Tibial artery (tissue), 4 donors: Measurements from ENCODE around the gene KMT2C.
"Not testable (repeated sequence)": the region's sequence is repeated elsewhere in the genome, so short reads cannot be mapped to it uniquely, and the experiment has no call there.

Experiments
- DNase-seq, 2 donors: peaks; one replicate each; pipeline ENCODE4 v3.0.0-alpha.2; 2019
- H3K27ac ChIP-seq, 2 donors: fragments of 200-600 bp; sonication (generic) in 1 of 2; 1 replicate in 1 of 2; 2 replicates in 1 of 2; pipeline ENCODE4 v1.5.1; 2018 to 2019; ENCODE audit warnings: mild to moderate bottlenecking in 1 of 2
- H3K27me3 ChIP-seq, 2 donors: fragments of 200-600 bp; sonication (generic) in 1 of 2; one replicate each; pipeline versions ENCODE4 v1.5.1 to v1.6.0; 2016 to 2019
- H3K36me3 ChIP-seq, 3 donors: fragments of 200-600 bp; sonication (generic) in 2 of 3; one replicate each; pipeline ENCODE4 v1.5.1; 2016 to 2019; ENCODE audit warnings: mild to moderate bottlenecking in 2 of 3
- H3K4me1 ChIP-seq, 4 donors: fragments of 200-600 bp; sonication (generic) in 2 of 4; 1 replicate in 3 of 4; 2 replicates in 1 of 4; pipeline ENCODE4 v1.5.1; 2016 to 2019
- H3K4me3 ChIP-seq, 2 donors: fragments of 200-600 bp; sonication (generic) in 1 of 2; 1 replicate in 1 of 2; 2 replicates in 1 of 2; pipeline ENCODE4 v1.5.1; 2018 to 2019; ENCODE audit warnings: mild to moderate bottlenecking in 2 of 2
- H3K9me3 ChIP-seq, 3 donors: fragments of 200-600 bp; sonication (generic) in 1 of 3; one replicate each; pipeline ENCODE4 v1.5.1; 2016 to 2019
- intact Hi-C: fragments of 100-400 bp; cut with DNase I; formaldehyde crosslinking; loops from one replicate; pipeline ENCODE4 v1.15.0; 2023; ENCODE audit warnings: low total_unique reads
- TF ChIP-seq, protein P1 (sequence below), 2 experiments: fragments of 200-600 bp in 1 of 2; fragments of 450-650 bp in 1 of 2; IDR thresholded peaks; one replicate each; pipeline ENCODE4 v1.5.1; 2017 to 2019; ENCODE audit warnings: antibody characterized with exemption in 2 of 2, mild to moderate bottlenecking in 1 of 2, moderate library complexity in 1 of 2

KMT2C gene

DNA sequence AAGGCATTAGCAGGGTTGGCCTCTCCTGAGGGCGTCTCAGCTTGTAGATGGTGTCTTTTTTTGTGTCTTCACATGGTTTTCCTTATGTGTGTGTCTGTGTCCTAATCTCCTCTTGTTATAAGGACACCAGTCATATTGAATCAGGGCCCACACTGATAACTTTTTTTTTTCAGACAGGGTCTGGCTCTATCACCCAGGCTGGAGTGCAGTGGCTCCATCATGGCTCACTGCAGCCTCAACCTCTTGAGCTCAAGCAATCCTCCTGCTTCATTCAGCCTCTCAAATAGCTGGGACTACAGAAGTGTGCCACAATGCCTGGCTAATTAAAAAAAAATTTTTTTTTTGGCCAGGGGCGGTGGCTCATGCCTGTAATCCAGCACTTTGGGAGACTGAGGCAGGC, 41.3 kb upstream of the KMT2C start:
- Histone ChIP-seq H3K27me3 (peaks cover 0 to 2% of the 10 kb centered on the region in 2 donors), H3K27ac (no peak overlapping the region), H3K4me3 (no peak overlapping the region), H3K4me1 (no peaks in the 10 kb centered on the region), H3K36me3 (no peaks in the 10 kb centered on the region), H3K9me3 (no peaks in the 10 kb centered on the region)
- no peak for DNase-seq
- intact Hi-C loops: no loop called here
- TF ChIP-seq, protein P1, sequence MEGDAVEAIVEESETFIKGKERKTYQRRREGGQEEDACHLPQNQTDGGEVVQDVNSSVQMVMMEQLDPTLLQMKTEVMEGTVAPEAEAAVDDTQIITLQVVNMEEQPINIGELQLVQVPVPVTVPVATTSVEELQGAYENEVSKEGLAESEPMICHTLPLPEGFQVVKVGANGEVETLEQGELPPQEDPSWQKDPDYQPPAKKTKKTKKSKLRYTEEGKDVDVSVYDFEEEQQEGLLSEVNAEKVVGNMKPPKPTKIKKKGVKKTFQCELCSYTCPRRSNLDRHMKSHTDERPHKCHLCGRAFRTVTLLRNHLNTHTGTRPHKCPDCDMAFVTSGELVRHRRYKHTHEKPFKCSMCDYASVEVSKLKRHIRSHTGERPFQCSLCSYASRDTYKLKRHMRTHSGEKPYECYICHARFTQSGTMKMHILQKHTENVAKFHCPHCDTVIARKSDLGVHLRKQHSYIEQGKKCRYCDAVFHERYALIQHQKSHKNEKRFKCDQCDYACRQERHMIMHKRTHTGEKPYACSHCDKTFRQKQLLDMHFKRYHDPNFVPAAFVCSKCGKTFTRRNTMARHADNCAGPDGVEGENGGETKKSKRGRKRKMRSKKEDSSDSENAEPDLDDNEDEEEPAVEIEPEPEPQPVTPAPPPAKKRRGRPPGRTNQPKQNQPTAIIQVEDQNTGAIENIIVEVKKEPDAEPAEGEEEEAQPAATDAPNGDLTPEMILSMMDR (IDR thresholded peaks at IDR 0.05): no peak

DNA sequence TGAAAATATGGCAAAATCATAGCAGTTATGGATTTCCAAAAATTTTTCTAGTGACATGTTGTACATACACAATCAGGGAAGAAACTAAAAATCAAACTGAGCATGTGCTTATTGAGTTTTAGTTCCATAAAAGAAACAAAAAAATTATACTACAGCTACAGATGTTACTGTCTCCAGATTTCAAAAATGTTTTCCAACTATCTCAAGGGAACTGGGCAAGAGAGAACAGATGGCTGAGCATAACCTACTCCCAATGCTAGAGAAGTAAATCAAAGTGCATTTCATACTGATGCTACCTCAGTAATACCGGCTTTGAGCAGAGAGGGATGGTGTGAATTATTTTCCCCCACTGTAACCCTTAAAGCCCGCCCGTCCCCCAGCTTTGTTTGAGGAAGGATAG, 40.7 kb upstream of the KMT2C start:
- H3K27ac ChIP-seq: no peak overlapping the region
- H3K36me3 ChIP-seq: no peaks in the 10 kb centered on the region
- no peak overlapping the region for H3K4me3 ChIP-seq
- intact Hi-C loops: no loop called here
- H3K9me3 ChIP-seq: no peaks in the 10 kb centered on the region
- TF ChIP-seq, protein P1 (IDR thresholded peaks at IDR 0.05): no peak
- no peaks in the 10 kb centered on the region for H3K4me1 ChIP-seq
- DNase-seq: no peak
- peaks cover 0 to 2% of the 10 kb centered on the region in 2 donors for H3K27me3 ChIP-seq

DNA sequence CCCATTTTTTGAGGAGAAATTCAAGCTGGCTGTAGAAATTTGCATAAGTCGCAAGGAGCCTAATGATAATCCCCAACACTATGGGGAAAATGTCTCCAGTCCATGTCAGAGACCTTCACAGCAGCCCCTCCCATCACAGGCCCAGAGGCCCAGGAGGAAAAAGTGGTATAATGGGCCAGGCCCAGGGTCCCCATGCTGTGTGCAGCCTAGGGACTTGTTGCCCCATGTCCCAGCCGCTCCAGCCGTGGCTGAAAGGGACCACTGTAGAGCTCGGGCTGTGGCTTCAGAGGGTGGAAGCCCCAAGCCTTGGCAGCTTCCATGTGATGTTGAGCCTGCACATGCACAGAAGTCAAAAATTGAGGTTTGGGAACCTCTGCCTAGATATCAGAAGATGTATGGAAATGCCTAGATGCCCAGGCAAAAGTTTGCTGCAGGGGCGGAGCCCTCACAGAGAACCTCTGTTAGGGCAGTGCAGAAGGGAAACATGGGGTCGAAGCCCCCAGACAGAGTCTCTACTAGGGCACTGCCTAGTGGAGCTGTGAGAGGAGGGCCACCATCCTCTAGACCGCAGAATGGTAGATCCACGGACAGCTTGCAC, 35.3 kb upstream of the KMT2C start:
- H3K4me3 ChIP-seq, H3K36me3 ChIP-seq, H3K9me3 ChIP-seq, H3K27me3 ChIP-seq, H3K27ac ChIP-seq, DNase-seq, H3K4me1 ChIP-seq, intact Hi-C loops: not testable (repeated sequence)

DNA sequence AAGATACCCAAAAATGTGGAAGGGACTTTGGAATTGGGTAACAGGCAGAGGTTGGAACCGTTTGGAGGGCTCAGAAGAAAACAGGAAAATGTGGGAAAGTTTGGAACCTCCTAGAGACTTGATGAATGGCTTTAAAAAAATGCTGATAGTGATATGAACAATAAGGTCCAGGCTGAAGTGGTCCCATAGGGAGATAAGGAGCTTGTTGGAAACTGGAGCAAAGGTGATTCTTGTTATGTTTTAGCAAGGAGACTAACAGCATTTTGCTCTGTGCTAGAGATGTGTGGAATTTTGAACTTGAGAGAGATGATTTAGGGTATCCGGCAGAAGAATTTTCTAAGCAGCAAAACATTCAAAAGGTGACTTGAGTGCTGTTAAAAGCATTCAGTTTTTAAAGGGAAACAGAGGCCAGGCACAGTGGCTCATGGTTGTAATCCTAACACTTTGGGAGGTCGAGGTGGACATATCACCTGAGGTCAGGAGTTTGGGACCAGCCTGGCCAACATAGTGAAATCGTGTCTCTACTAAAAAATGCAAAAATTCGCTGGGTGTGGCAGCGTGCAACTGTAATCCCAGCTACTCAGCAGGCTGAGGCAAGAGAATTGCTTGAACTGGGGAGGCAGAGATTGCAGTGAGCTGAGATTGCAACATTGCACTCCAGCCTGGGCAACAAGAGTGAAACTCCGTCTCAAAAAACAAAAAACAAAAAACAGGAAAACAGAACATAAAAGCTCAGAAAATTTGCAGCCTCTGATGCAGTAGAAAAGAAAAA, 34.6 kb upstream of the KMT2C start:
- intact Hi-C loops, H3K27me3 ChIP-seq, H3K36me3 ChIP-seq, H3K27ac ChIP-seq, H3K4me3 ChIP-seq, H3K9me3 ChIP-seq, H3K4me1 ChIP-seq, DNase-seq: not testable (repeated sequence)

DNA sequence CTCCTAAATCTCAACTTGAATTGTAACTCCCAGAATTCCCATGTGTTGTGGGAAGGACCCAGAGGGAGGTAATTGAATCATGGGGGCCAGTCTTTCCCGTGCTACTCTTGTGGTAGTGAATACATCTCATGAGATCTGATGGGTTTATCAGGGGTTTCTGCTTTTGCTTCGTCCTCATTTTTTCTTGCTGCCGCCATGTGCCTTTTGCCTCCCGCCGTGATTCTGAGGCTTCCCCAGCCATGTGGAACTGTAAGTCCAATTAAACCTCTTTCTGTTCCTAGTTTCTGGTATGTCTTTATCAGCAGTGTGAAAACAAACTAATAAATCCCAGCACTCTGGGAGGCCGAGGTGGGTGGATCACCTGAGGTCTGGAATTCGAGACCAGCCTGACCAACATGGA, 33.8 kb upstream of the KMT2C start:
- H3K4me1 ChIP-seq, H3K27ac ChIP-seq, H3K36me3 ChIP-seq, DNase-seq, intact Hi-C loops, H3K4me3 ChIP-seq, H3K27me3 ChIP-seq, H3K9me3 ChIP-seq: not testable (repeated sequence)

DNA sequence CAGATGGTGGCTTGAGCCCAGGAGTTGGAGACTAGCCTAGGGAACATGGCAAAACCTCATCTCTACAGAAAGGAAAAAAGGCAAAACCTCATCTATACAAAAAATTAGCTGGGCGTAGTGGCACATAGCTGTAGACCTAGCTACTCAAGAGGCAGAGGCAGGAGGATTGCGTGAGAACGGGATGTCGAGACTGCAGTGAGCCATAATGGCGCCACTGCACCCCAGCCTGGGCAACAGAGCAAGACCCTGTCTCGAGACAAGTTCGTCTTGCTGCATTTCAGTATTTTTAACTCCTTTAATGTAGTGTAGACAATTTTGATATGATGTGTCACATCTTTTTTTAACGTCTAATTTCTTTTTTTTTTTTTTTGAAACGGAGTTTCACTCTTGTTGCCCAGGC, 31.4 kb upstream of the KMT2C start:
- Histone ChIP-seq H3K4me1 (peaks cover 0 to 13% (median 11%) of the 10 kb centered on the region in 4 donors), H3K4me3 (no peak overlapping the region), H3K36me3 (no peaks in the 10 kb centered on the region), H3K27me3 (no peaks in the 10 kb centered on the region), H3K9me3 (no peaks in the 10 kb centered on the region), H3K27ac (no peak overlapping the region)
- no peak for DNase-seq
- intact Hi-C loops: no loop called here
- TF ChIP-seq, protein P1 (IDR thresholded peaks at IDR 0.05): no peak

DNA sequence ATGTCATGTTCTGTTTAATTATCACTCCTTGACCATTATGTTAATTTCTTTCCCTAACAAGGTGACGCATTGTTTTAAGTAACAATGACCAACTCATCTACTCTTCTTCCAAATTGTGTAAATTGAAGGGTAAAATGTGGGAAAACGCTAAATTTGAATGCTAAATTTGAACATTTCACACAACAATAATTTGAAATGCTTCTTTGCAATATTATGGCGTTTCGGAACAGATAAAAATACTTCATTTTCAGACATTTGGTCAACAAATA, 29.2 kb upstream of the KMT2C start:
- Histone ChIP-seq H3K27me3 (no peaks in the 10 kb centered on the region), H3K27ac (peak overlapping the region; percentile 99 to 100), H3K9me3 (no peaks in the 10 kb centered on the region), H3K4me1 (peaks cover 0 to 13% (median 11%) of the 10 kb centered on the region in 4 donors), H3K4me3 (peak overlapping the region; percentile 95 to 100), H3K36me3 (no peaks in the 10 kb centered on the region)
- intact Hi-C loops: loop anchor here (2.0 kb wide), 1 partner anchor 28 kb away; the partner anchor contains the start of gene KMT2C
- DNase-seq: no peak
- TF ChIP-seq, protein P1 (IDR thresholded peaks at IDR 0.05): no peak
